Endothelial cell of umbilical vein (primary cell): ENCODE results near the gene QRICH2. TPM values are rescaled to one million over a fixed set of nuclear protein-coding genes. Genes with fewer than 3 reads are reported as not detected.

ENCODE experiments used
- BruUV-seq: library from RNA; stranded (reverse); fragments of 400-500 nt; replicated peaks from 2 replicates; lab custom pipeline; 2021; lab: Mats Ljungman, UMichigan
- CTCF ChIA-PET: fragments of 300-600, 350-600 bp; sonication (Branson Sonifier 250); formaldehyde crosslinking; loops from one replicate; lab custom pipeline; 2021; ENCODE audit warnings: antibody characterized with exemption, inconsistent platforms; lab: Charles Lee
- POLR2A ChIA-PET: fragments of 300-600, 350-600 bp; sonication (Branson Sonifier 250); formaldehyde crosslinking; loops from one replicate; lab custom pipeline; 2021; ENCODE audit warnings: antibody characterized with exemption, inconsistent platforms; lab: Charles Lee
- DNase-seq: peaks from one replicate; pipeline ENCODE4 v3.0.0-alpha.2; 2011; ENCODE audit warnings: low read depth, low spot score
- FAIRE-seq: peaks from 2 replicates; lab custom pipeline; 2011; peaks lifted over from hg19 to GRCh38; lab: Jason Lieb, UNC
- H2AFZ ChIP-seq: 2 replicates; pipeline ENCODE4 v1.6.0; 2012; ENCODE audit warnings: low read depth, low read length, control low read depth, inconsistent platforms
- H3K27ac ChIP-seq: 2 replicates; pipeline ENCODE4 v1.5.1; 2011; ENCODE audit warnings: low read depth, mild to moderate bottlenecking, control low read depth, low read length, moderate library complexity; ENCODE audit not compliant: insufficient read depth
- H3K27me3 ChIP-seq, 2 experiments: 2 replicates each; pipeline versions ENCODE4 v1.6.0 to v1.6.1; 2011; ENCODE audit warnings: low read length in 2 of 2, mixed read lengths in 1 of 2; ENCODE audit not compliant: control insufficient read depth in 2 of 2, insufficient read depth in 2 of 2
- H3K36me3 ChIP-seq, 2 experiments: 2 replicates in 1 of 2; 3 replicates in 1 of 2; pipeline ENCODE4 v1.5.1; 2011; ENCODE audit warnings: low read length in 2 of 2, mild to moderate bottlenecking in 1 of 2, moderate library complexity in 1 of 2; ENCODE audit not compliant: control insufficient read depth in 2 of 2, insufficient read depth in 2 of 2; ENCODE audit errors: extremely low read depth in 1 of 2
- H3K4me1 ChIP-seq: 3 replicates; pipeline ENCODE4 v1.5.1; 2011; ENCODE audit warnings: mild to moderate bottlenecking, low read length; ENCODE audit not compliant: control insufficient read depth, insufficient read depth; ENCODE audit errors: extremely low read depth
- H3K4me2 ChIP-seq: 2 replicates; pipeline ENCODE4 v1.6.1; 2011; ENCODE audit warnings: low read length, control low read depth, mixed read lengths; ENCODE audit not compliant: insufficient read depth
- H3K4me3 ChIP-seq, 3 experiments: fragments of 200-600 bp in 1 of 3; sonication (generic), shearing (Covaris generic) in 1 of 3; replicated peaks in 1 of 3; 2 replicates each; pipeline ENCODE4 v1.5.1; 2011 to 2016; ENCODE audit warnings: control low read depth in 3 of 3, low read length in 3 of 3, mild to moderate bottlenecking in 2 of 3, inconsistent platforms in 1 of 3, low read depth in 1 of 3, moderate library complexity in 1 of 3; ENCODE audit not compliant: insufficient read depth in 1 of 3
- H3K79me2 ChIP-seq: 2 replicates; pipeline ENCODE4 v1.6.0; 2012; ENCODE audit warnings: low read length, inconsistent platforms; ENCODE audit not compliant: control insufficient read depth, insufficient read depth
- H3K9ac ChIP-seq: replicated peaks from 2 replicates; pipeline ENCODE3; 2011; ENCODE audit warnings: low read length, control low read depth; ENCODE audit not compliant: insufficient read depth; ENCODE audit errors: extremely low read depth
- H3K9me1 ChIP-seq: replicated peaks from 3 replicates; pipeline ENCODE4 v1.6.0; 2011; ENCODE audit warnings: mild to moderate bottlenecking, low read length; ENCODE audit not compliant: control insufficient read depth, insufficient read depth; ENCODE audit errors: extremely low read depth
- H3K9me3 ChIP-seq: replicated peaks from 2 replicates; pipeline ENCODE4 v1.5.1; 2012; ENCODE audit warnings: low read length, inconsistent platforms; ENCODE audit not compliant: control insufficient read depth, insufficient read depth
- H4K20me1 ChIP-seq: replicated peaks from 2 replicates; pipeline ENCODE3; 2011; ENCODE audit warnings: mild to moderate bottlenecking, low read length; ENCODE audit not compliant: control insufficient read depth, insufficient read depth; ENCODE audit errors: extremely low read depth
- CTCF ChIP-seq, 2 donors: IDR thresholded peaks; 1 replicate in 1 of 2; 2 replicates in 1 of 2; pipeline ENCODE4 v1.5.1; 2011; ENCODE audit warnings: low read length in 2 of 2, mild to moderate bottlenecking in 2 of 2, moderate library complexity in 2 of 2, control low read depth in 1 of 2, inconsistent platforms in 1 of 2, low read depth in 1 of 2; ENCODE audit not compliant: insufficient read depth in 1 of 2; ENCODE audit errors: extremely low read depth in 1 of 2
- EZH2 ChIP-seq: IDR thresholded peaks from 2 replicates; pipeline ENCODE4 v1.6.1; 2012; ENCODE audit warnings: borderline replicate concordance, low read depth, mild to moderate bottlenecking, moderate library complexity, low read length, inconsistent platforms; ENCODE audit not compliant: severe bottlenecking
- FOS ChIP-seq: IDR thresholded peaks from 2 replicates; pipeline ENCODE4 v1.6.1; 2011; ENCODE audit warnings: mild to moderate bottlenecking, low read length, moderate library complexity, borderline replicate concordance; ENCODE audit not compliant: insufficient read depth
- GATA2 ChIP-seq: IDR thresholded peaks from 2 replicates; pipeline ENCODE4 v1.7.0; 2011; ENCODE audit warnings: low read depth, mild to moderate bottlenecking, moderate library complexity, mixed read lengths, low read length; ENCODE audit not compliant: insufficient read length, insufficient read depth
- JUN ChIP-seq: IDR thresholded peaks from 2 replicates; pipeline ENCODE4 v1.6.1; 2011; ENCODE audit warnings: borderline replicate concordance, low read depth; ENCODE audit not compliant: insufficient read length, insufficient read depth
- MAX ChIP-seq: IDR thresholded peaks from 2 replicates; pipeline ENCODE4 v1.6.1; 2011; ENCODE audit not compliant: insufficient read depth, insufficient read length
- MYC ChIP-seq: IDR thresholded peaks from one replicate; pipeline ENCODE4 v1.6.1; 2011; ENCODE audit warnings: mild to moderate bottlenecking, low read depth, low read length
- POLR2A ChIP-seq: IDR thresholded peaks from 2 replicates; pipeline ENCODE4 v1.6.1; 2012; ENCODE audit warnings: low read depth, mild to moderate bottlenecking, control low read depth, low read length
- POLR2AphosphoS5 ChIP-seq: IDR thresholded peaks from 2 replicates; pipeline ENCODE4 v1.6.1; 2012; ENCODE audit warnings: low read depth, mild to moderate bottlenecking, control low read depth, low read length, moderate library complexity; ENCODE audit not compliant: insufficient read depth
- dilution Hi-C: fragments of 300-500 bp; cut with MboI; formaldehyde crosslinking; loops from one replicate; pipeline ENCODE4 v1.15.0; 2019; ENCODE audit warnings: low sequenced_read_pairs; ENCODE audit not compliant: extremely low pct_ligation_motif_present
- intact Hi-C: fragments of 100-400 bp; cut with micrococcal nuclease; formaldehyde crosslinking; loops from one replicate; pipeline ENCODE4 v1.10.0; 2022
- polyA plus RNA-seq, 4 experiments: library from polyadenylated mRNA; depleted of rRNA in 3 of 4; stranded (reverse) in 3 of 4; unstranded in 1 of 4; fragments of >200 nt; gene quantifications; 2 replicates each; pipeline versions ENCODE4 v1.2.1 to v1.2.3, GENCODE V29; 2011 to 2012; ENCODE audit warnings: missing spikeins in 1 of 4
- total RNA-seq: library from RNA; stranded (reverse); gene quantifications from 2 replicates; pipeline ENCODE4 v1.2.3, GENCODE V29; 2021

The QRICH2 gene
- total and polyA plus RNA-seq, 2 donors (not counting 3 experiments of a cell fraction or from before 2014, with no cell fraction given), result 6.7 to 9.6 TPM

GRCh38 chr17:76255801-76256429 is 52.2 kb downstream of the QRICH2 start:
- no TSS peak for BruUV-seq
- TF ChIP-seq EZH2, result no peak
- TF ChIP-seq JUN, result no peak
- no peak for TF ChIP-seq FOS
- TF ChIP-seq GATA2, result no peak
- TF ChIP-seq MYC, result no peak
- no peak for TF ChIP-seq MAX
- TF ChIP-seq CTCF (IDR thresholded peaks at IDR 0.05; ENCODE audit: extremely low read depth in 1 of 2, insufficient read depth in 1 of 2, low read depth in 1 of 2, low read length in 2 of 2), result no peak
- no peak for TF ChIP-seq POLR2AphosphoS5
- no peak for TF ChIP-seq POLR2A
- Histone ChIP-seq H4K20me1 (no peaks in the 10 kb centered on the region), H3K27me3 (no peaks in the 10 kb centered on the region), H3K9me1 (no peaks in the 10 kb centered on the region), H3K4me1 (peaks cover 13% of the 10 kb centered on the region), H3K27ac (no peak overlapping the region), H3K9ac (no peak overlapping the region), H3K4me3 (no peak overlapping the region), H3K36me3 (no peaks in the 10 kb centered on the region), H3K79me2 (no peaks in the 10 kb centered on the region), H3K9me3 (no peaks in the 10 kb centered on the region), H3K4me2 (no peak overlapping the region), H2AFZ (no peak overlapping the region)
- dilution Hi-C loops, result no loop called here
- intact Hi-C loops, result no loop called here
- POLR2A ChIA-PET, result interaction anchor here (0.7 kb wide), 1 partner anchor 160 kb away, joined by 5 read pairs; no protein-coding TSS in a partner anchor
- FAIRE-seq (no peak), DNase-seq (no peak)
- CTCF ChIA-PET, result interaction anchor here (1.2 to 2.9 kb wide), 2 partner anchors 10 to 24 kb away, joined by 3 to 10 read pairs; no protein-coding TSS in a partner anchor
